GM12892 (cell line): ENCODE data around the gene VPS33A.

Source experiments
- POLR2A ChIP-seq: IDR thresholded peaks from 2 replicates; pipeline ENCODE4 v1.6.1; 2011; ENCODE audit warnings: low read depth, low read length, control low read depth
- POLR2AphosphoS5 ChIP-seq: IDR thresholded peaks from 2 replicates; pipeline ENCODE4 v1.6.1; 2011; ENCODE audit warnings: low read depth, low read length, control low read depth
- TAF1 ChIP-seq: IDR thresholded peaks from 2 replicates; pipeline ENCODE4 v1.6.1; 2011; ENCODE audit warnings: low read depth, mild to moderate bottlenecking, control low read depth, low read length, borderline replicate concordance

DNA sequence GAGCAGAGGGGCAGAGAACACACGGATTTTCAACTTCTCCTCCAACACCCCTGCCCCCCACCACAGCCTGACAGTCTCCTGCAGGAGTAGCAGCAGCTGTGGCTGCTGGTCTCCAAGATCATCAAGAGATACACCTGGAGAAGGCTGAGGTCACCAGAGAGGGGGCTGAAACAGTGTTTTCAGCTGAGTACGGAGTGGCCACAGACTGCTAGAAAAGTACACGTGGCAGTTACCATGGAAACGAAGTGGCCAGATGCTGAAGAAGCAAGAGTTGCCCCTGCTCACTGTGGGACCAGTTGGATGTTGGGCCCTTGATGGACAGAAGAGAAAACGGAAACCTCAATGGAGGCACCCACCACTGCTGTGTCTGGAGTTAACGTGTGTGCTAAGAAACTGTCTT is 35.5 kb downstream of the VPS33A start:
- TF ChIP-seq POLR2AphosphoS5 (no peak), POLR2A (no peak), TAF1 (no peak)
